A673 (cell line): Measurements from ENCODE around the gene BUD31.

Experiments
- EZH2 ChIP-seq: fragments of 200-600 bp; sonication (generic); IDR thresholded peaks from 2 replicates; pipeline ENCODE4 v1.6.1; 2017; ENCODE audit warnings: borderline replicate concordance, low read depth, mild to moderate bottlenecking, mixed read lengths, antibody characterized with exemption, low read length; ENCODE audit not compliant: poor library complexity, severe bottlenecking
- TF ChIP-seq, protein P1 (sequence below): fragments of 300-800, 200-600 bp; sonication (generic); conservative IDR thresholded peaks from 2 replicates; pipeline ENCODE4 v1.5.1; 2017; ENCODE audit warnings: low read depth, mild to moderate bottlenecking, antibody characterized with exemption, low read length, moderate library complexity, mixed read lengths

- TF ChIP-seq, protein P1, sequence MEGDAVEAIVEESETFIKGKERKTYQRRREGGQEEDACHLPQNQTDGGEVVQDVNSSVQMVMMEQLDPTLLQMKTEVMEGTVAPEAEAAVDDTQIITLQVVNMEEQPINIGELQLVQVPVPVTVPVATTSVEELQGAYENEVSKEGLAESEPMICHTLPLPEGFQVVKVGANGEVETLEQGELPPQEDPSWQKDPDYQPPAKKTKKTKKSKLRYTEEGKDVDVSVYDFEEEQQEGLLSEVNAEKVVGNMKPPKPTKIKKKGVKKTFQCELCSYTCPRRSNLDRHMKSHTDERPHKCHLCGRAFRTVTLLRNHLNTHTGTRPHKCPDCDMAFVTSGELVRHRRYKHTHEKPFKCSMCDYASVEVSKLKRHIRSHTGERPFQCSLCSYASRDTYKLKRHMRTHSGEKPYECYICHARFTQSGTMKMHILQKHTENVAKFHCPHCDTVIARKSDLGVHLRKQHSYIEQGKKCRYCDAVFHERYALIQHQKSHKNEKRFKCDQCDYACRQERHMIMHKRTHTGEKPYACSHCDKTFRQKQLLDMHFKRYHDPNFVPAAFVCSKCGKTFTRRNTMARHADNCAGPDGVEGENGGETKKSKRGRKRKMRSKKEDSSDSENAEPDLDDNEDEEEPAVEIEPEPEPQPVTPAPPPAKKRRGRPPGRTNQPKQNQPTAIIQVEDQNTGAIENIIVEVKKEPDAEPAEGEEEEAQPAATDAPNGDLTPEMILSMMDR: no peak
- no peak for TF ChIP-seq EZH2
Measured at GRCh38 chr7:99465421-99465768, 56.6 kb downstream of the BUD31 start.
